ENCODE data around the gene WRNIP1.
A peak's percentile ranks its signal among the peaks of the same experiment; 100 is the strongest.
"Not testable (repeated sequence)": the region's sequence is repeated elsewhere in the genome, so short reads cannot be mapped to it uniquely, and the experiment has no call there.

The WRNIP1 gene

DNA sequence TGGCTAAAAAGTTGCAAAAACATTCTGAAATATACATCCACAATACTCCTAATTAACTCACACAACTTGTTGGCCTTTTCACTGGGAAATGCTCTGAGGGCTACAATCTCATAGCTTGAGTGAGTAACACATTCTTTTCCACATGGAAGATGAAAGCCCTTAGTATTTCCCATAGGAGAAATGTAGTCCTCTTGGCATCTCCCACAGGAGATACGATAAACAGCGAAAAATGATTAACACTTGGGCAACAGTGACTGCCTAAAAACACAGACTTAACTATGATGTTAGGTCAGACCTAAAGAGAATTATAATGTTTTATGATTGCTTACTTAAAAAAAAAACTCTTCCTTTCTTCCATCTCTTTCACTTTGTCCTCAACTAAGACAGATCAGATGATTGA, 23.4 kb upstream of the WRNIP1 start:
- DNase-seq, result no peak

DNA sequence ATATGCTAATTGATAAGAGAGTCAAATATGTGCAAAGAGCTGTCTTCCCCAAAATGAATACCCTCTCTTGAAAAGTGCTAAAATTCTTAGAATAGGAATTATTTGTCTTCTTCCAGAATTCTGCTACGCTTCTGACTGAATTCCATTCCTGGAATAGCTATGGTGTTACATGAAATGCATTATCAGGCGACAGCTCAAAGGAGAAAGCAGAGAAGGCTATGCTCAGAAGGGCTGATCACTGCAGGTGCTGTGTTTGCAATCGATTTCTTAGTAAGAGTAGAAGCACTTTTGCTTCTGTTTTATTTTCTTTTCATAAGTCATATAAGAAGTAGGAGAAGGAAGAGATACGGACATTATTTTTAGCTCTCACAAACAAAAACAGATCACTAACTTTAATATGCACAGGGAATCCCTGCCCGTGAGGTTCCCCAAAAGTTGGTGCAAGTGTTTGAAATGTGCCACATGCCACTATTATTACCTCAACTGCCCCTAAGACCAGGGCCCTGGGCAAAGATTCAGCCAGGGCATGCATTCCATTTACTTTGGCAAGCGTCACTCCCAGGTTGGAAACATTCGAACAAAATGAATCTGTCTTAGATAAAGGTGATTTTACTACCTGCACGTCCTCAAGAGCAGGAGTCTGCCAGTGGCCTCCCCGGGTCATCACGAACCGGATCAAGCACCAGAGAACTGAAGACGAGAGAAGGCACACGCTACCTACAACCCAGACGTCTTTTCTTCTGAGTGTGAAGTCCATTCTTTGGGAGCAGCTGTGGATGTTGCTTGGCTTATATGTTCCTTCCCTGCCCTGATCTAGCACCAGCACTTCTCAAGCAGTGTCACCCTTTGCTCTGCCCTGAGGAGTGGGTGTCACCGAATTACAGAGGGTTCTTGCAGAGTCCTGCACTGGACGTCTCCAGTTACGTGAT, 21.6 kb upstream of the WRNIP1 start:
- DNase-seq, result no peak

DNA sequence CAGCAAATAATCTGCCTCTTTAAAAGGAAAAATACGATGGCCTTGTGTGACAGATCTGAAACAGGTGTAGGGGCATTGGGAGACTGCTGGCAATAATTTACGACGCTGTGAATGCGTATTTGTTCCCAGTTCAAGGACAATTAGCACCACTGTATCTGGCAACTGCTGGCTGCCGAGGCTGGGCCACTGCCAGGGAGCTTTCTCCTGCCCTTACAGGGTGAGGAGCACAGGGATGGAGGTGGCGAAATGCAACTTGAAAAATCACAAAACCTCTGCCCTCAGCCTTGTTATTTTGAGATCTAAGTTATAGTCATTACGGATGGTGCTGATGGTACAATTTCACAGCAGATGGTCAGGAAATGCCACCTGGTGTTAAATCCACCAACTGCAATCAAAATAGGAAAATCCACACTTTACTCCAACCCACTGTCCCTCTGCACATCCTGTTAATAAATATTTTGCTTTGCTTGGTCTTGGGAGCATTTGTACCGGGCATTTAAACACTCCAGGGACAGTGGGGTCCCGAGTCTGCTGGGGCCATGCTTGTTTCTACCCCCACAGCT, 20.9 kb upstream of the WRNIP1 start:
- DNase-seq, result no peak

DNA sequence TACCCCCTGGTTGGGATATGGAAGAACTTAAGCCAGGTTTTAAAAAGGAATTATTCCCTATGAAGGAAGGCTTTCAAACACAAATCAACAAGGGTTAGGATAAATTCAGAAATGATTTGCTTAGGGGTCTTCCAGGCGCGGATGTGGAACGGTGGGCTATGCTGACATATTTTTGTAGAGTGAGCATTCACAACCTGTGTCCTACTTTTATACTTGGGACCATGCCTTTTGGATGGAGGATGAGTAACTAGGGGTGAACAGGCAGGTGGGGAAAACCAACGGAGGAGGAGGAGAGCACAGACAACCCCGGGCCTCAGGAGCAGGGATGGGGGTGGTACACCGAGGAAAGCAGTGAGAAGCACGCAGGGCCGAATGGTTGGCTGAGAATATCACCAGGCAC, 20.4 kb upstream of the WRNIP1 start:
- no peak for DNase-seq

DNA sequence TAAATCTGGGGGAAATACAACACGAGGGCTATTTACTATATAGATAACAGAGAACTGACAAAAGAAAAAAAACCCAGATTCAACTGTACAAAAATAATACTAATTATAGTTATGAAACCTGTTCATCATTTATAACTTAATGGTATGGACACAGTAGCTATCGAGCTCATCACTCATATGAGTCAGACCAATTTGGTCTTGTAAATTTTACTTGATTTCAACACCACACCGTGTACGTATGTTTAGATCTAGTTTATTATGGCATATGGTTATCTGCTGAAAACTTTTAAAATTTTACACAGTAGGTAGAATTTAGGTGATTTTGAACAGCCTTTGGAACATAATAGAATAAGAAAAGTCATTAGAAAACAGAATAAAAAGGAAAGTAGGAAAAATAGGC, 19.9 kb upstream of the WRNIP1 start:
- no peak for DNase-seq

DNA sequence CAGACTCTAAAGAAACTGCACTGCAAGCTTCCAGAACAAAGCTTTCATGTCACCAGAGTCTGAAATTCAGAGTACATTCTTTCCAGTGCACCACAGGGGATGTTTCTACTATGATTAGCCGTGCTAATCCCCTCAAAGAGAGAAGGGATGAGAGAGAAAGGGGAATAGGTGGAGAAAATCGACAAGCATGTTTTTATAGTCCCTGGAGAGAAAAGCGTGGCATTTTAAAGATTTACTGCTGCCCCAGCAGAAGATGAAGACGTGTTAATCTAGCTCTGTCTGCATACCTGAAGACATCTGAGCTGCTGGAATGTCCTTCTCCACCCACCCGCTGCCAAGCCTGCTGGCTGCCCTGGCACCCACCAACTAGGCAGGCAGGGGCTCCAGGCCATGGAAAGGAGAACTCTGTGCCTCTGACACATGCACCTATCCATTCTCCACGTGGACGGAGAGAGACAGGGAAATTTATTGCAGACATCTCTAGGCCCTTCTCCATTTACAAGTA, 18.6 kb upstream of the WRNIP1 start:
- no peak for DNase-seq

DNA sequence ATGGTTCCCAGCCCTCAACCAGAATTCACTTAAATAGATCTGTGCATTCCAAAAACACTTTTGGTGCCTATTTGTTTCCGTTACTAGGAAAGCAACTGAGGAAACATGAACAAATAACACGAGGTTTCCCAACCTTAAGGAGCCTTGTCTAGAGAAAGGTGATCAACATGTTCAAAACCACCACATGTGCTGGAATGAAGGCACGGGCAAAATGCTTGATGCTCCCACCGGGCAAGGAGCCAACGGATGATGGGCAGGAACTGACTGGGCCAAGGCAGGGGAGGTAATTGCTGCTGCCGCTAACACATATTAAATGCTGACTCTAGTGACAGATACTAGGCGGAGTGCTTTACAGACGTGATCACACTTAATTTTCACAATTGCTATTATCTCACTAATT, 17.0 kb upstream of the WRNIP1 start:
- DNase-seq, result no peak

DNA sequence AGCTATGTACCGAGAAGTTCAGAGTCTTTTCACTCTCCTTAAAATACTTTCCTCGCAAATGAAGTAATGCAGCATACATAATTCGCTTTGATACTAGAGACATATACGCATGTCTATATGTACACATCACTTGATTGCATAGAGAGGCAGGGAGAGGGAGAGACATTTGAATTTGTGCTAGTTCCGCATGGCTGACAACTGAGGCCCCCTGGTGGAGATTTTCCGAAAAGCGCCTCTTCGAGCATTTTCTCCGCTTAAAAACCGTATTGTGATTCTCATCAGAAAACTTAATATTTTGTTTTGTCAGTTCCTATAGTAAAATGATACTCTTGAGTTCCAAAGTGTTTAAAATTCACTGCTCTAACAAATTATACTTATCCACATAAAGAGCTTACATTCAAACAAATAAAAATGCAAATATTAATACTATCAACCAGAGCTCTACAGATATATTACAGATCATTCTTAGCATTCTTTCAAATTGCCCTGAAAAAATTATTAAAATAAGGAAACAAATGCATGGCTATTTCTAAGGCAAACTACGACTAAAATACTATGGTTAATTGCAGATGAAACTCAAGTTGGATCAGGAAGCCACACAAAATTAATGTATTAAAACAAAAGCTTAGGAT, 15.1 kb upstream of the WRNIP1 start:
- peak; percentile 80 to 85 for DNase-seq

DNA sequence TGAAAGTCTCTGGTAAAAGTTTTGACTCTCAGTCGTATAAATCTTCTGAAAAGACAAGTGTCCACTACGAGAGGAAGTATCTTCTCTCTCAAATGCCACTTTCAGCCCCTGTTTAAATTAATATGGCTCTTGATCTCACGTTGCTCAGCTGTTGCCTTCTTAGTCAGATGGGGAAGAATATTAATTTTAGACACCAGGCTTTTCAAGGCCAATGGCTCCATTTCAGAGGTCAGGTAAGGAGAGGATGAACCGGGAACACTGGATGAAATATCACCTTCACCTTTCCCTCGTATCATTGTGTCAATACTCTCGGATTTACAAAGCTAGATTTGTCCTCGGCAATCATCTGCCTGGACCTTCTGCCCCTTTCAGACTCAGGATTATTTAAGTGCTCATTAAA, 14.4 kb upstream of the WRNIP1 start, which contains the start of gene MYLK4:
Gene MYLK4 (minus strand): TSS at position 91 of the 400 bp plus-strand sequence. CDS start 1,628 bp downstream, outside the sequence.
- DNase-seq, result no peak

DNA sequence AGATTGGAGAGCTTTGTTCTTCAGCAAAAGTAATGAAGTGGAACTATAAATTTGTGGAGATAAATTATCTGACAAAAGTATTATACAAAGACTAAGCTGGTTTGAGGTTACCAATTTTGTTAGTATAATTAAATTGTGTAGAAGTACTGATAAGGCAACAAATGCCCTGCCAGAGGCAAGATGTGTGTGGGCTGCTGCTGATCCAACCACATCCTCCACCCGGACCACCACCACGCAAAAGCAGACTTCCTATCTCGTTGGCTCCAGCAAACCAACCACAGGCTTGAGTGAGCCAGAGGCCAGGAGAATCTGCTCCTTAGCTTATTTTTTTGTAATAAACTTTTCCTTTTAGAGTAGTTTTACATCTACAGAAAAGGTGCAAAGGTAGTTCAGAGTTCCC, 13.3 kb upstream of the WRNIP1 start:
- DNase-seq, result peak; percentile 42 to 74

DNA sequence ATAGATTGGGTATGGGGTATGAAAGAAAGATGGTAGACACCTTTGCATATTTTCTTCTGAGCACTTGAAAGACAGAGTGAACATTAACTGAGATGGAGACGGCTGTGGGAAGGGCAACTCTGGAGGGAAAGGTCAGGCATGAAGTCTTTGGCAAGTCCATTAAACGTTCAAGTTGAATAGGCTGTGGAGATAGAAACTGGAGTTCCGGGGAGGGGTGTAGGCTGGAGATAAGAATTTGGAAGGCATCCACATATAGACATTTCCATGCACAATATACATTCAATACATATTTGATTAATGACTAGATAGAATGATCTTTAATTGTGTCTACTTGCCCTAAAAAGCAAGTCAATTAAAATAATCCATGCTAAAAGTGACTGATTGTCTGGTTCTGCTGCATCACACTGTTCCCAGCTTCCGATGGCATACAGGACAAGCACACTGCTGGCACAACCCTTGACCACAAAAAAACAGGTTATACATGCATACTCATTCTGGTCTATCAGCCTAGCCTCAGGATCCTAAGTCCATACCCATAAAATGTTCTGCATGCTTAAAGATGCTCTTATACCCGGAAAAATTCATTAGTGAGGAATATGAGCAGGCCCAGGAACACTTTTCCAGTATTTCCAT, 12.6 kb upstream of the WRNIP1 start:
- DNase-seq, result no peak

DNA sequence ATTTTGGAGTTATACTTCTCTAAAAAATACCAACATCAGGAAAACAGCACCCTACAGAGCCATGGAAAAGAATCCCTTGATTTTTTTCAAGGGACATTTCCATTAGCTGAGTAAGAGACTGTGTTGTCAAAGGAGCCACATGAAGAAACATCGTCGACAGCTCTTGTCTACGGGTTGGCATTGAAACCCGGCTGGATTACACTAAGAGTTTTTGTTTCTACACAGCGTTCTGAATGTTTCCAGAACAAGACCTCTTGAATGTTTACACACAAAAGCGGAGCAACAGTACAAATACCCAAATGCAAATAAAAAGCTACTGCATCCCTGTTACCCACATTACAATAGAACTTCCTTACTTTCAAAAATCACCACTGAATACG, 12.1 kb upstream of the WRNIP1 start:
- no peak for DNase-seq

DNA sequence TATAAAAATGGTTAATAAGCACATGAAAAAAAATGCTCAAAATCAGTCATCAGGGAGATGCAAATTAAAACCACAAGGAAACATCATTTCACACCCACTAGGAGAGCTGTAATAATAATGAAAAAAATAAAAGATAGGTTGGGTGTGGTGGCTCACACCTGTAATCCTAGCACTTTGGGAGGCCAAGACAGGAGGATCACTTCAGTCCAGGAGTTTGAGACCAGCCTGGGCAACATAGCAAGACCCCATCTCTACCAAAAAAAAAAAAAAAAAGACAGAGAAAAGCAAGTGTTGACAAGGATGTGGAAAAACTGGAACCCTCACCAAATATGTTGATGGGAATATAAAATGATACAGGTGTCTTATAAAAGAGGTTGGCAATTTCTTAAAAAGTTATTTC, 11.4 kb upstream of the WRNIP1 start:
- DNase-seq, result no peak

DNA sequence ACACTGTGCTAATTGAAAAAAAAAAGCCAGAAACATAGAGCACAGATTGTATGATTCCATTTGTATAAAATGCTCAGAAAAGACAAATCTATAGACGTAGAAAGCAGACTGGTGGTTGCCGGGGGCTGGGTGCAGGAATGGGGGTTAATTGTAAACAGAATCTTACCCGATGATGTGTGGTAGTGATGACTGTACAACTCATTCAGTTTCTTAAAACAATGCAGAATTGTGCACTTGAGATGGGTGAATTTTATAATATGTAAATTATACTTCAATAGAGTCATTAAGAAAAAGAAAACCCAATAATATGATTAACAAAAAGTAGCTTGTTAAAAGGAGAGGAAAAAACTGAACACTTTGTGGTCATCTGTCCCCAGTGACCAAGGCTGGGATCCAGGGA, 10.8 kb upstream of the WRNIP1 start:
- DNase-seq, result no peak

DNA sequence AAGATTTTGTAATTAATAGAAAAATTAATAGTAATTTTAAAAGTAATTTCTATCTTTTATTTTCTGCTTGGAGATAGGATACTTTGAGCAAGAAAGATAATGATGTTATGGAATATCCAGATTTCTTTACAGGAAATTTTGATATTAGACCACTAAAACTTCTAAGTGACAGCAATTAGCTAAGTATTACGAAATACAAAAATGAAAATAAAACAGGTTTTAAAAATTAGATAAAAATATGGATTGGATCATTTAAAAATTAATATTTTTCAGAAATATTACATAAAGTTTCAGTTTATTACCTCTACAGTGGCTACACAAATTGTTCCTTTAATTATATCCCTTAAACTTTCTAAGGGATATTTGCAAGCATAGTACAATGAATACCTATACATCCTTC, 10.3 kb upstream of the WRNIP1 start:
- DNase-seq, result no peak

DNA sequence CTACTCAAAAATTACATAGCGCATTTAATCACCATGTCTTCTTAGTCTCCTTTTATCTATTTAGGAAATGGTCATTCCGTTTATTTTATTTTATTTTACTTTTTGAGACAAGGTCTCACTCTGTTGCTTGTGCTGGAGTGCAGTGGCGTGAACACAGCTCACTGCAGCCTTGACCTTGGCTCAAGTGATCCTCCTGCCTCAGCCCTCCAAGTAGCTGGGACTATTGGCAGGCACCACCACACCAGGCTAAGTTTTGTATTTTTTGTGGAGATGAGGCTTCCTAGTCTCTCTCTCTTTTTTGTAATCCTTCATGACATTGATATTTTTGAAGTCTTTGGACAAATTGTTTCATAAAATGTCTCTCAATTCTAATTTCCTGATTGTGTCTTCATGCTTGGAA, 9.7 kb upstream of the WRNIP1 start:
- no peak for DNase-seq

DNA sequence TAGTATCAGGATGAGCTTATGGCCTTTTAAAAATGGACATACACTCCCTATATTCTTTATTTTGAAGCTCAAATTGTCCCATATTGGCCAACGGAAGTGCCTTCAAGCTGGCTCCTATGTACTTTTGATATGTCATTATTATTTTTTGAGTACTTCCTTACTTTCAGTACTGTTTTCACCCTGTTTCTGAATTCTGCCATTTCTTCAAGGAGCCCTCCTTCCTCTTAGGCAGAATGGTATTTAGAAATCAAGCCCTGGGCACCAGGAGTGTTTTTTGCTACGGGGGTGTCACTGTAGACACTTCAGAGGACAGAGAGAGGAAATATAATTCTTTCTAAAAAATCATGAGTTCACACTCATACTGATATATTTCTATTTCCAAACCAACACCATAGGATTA, 9.0 kb upstream of the WRNIP1 start:
- peak; percentile 81 to 82 for DNase-seq

DNA sequence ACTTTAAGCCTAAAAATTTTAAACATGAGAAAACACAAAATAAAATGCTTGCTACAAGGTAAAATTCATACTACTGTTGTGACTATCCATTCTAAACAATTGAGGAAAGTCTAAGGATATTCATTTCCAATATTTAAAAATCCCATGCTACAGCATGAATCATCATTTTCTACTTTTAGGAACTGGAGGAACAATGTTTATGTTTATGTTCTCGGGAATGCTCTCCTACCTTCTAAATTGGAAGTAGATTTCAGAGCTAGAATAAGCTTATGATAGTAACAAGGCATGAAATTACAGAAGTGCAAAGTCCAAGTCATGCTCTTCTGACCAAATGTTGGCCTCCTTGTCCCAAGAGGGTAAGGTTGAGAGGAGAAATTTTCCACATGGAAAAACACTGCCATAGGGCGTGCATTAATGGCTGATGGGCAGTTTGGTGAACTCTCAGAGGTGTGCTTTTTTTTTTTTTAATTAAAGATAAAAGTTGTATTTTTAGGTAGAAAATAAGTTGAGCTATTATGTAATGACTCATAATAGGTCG, 8.4 kb upstream of the WRNIP1 start:
- DNase-seq, result peak; percentile 25 to 44

DNA sequence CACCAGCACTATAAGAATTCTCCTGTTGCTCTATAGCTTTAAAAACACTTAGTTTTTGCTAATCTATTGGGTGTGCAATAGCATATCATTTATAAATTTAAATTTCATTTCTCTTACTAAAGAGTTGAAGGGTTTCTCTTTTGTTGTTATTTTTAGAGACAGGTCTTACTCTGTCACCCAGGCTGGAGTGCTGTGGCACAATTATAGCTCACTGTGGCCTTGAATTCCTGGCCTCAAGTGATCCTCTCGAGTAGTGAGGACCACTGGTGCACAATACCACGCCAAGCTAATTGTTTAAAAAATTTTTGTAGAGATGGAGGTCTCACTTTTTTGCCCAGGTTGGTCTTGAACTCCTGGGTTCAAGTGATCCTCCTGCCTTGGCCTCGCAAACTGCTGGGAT, 6.2 kb upstream of the WRNIP1 start:
- no peak for DNase-seq

DNA sequence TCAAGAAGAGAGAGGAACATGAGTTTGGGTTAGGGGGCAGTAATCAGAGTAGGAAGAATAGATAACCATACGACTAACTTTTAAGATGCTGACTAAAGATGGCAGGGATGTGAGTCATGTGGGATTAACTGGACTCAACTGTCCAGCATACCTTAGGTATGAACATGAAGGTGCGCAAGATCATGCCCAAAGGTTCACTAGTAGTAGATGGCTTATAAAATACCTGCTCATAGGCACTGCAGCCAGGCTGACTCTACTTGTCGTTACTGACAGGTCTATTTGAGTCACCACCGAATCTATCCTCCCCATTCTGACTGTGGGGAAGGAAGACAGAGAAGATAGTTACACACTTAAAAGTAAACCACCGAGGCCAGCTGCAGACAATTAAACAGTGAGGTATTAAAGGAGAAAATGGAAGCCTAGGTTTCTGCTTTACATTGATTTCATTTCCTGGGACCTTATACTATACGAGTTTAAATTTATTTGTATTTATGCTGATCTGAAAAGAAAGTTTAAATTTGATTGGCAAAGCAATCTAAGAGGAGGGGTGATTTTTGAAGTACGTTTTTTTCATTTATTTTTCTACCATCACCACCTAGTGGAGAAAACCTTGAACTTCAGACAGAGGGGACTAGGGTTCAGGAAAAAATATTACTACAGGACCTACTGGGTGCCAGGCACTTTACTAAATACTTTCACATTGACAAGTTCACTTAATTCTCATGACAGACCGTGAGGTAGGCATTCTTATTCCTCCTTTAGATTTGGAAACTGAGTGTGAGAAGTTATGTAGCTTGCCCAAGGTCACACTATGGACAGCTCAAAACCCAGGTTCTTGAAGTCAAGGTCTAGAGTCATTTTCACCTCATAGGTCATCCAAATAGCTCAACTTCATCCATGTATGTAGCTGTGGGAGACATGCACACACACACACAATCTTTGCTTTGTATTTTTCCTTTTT, 4.0 kb upstream of the WRNIP1 start:
- DNase-seq, result peak; percentile 23 to 56

DNA sequence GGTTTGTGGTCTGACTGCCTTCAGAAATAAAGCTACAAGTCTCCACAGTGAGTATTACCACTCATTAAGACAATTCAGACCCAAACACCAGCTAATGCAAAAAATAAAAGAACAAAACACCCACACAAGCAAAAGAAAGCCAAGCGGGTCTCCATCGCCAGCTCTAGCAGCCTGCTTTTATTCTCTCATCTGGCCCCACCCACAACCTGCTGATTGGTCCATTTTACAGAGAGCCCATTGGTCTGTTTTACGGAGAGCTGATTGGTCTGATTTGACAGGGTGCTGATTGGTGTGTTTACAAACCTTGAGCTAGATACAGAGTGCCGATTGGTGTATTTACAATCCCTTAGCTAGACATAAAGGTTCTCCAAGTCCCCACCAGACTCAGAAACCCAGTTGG, 2.3 kb upstream of the WRNIP1 start:
- DNase-seq, result not testable (repeated sequence)
